Head of caudate nucleus (tissue), 42 donors: ENCODE results near the gene PIP4P1.
"Not testable (repeated sequence)": the region's sequence is repeated elsewhere in the genome, so short reads cannot be mapped to it uniquely, and the experiment has no call there.

Experiments
- DNase-seq, 42 donors: peaks; one replicate each; pipeline versions ENCODE4 v3.0.0 to v3.0.0-alpha.2; 2020 to 2021; ENCODE audit warnings: mixed read lengths in 7 of 42
- intact Hi-C: fragments of 100-400 bp; cut with DNase I; formaldehyde crosslinking; loops from one replicate; pipeline ENCODE4 v1.15.0; 2022

The PIP4P1 gene

DNA sequence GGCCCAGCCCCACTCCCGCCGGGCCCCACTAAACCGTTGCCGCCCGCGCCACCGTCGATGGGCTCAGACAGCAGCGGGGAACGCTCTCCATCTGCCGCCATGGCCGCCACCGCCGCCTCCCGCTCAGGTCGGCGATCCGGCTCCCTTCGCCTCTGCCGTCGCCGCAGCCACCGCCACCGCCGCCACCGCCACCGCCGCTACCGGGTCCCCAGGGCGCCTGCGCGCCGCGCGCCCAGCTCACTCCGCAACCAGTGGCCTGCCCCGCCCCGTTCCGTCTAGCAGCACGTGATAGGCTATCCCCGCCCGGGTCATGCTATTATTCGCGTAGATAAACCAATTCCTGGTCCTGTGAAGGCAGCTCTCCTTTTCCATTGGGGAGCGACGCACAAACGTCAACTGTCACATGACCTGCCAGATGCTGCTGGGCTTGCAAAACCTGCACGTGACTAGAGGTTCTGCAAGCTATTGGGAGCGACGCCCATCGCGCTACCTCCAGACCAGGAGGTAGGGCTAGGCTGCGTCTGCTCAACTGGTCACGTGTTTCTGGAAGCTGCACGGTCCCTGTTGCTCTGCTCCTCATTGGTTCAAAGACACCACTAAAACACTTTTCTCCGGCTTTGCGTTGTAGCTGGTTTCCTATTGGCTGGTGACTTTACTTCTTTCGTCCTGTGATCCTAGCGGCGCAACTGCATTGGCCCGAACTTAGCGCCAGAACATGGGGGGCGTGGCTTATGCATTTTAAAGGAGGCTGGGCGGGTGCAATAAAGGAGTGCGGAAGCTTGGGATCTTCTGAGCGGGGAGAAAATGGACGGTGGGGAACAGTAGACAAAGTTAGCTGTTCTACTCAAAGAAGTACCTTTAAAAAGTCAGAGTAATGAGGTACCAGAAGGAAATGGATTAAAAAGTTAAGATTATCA lies at the start of gene PIP4P1:
PIP4P1 (minus strand) TSS at position 210 of the 917 bp plus-strand sequence; CDS start at position 101, 109 bp downstream.
- intact Hi-C loops: loop anchor here (2.0 kb wide), 1 partner anchor 119 kb away; the partner anchor contains the start of gene PARP2

DNA sequence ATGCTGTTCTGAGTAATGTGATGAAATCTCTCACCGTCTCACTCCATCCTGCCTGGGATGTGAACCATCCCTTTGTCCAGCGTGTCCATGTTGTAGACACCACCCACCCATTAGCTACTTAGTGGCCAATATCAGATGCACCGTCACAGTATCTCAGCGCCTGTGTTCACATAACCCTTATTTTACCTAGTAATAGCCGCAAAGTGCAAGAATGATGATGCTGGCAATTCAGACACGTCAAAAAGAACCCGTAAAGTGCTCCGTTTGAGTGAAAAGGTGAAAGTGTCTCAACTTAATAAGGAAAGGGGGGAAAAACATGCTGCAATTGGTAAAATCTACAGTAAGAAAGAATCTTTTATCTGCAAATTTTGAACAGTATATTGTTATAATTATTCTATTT lies 47.1 kb upstream of the PIP4P1 start:
- no peak for DNase-seq

More for the DNA sequence above, at the start of gene PIP4P1:
- DNase-seq: peak; percentile 97 to 100 (median 99)

DNA sequence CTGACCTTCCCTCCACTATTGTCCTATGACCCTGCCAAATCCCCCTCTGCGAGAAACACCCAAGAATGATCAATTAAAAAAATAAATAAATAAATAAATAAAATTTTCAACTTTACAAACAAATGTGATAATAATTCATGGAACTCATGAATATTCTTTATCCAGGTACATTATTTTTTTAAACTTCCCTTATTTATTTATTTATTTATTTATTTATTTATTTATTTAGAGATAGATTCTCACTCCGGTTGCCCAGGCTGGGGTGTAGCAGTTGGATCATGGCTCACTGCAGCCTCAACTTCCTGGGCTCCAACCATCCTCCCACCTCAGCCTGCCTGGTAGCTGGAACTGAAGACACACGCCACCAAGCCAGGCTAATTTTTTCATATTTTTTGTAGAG lies 46.3 kb upstream of the PIP4P1 start:
- DNase-seq, intact Hi-C loops: not testable (repeated sequence)

More for the DNA sequence above, 47.1 kb upstream of the PIP4P1 start:
- intact Hi-C loops: no loop called here

DNA sequence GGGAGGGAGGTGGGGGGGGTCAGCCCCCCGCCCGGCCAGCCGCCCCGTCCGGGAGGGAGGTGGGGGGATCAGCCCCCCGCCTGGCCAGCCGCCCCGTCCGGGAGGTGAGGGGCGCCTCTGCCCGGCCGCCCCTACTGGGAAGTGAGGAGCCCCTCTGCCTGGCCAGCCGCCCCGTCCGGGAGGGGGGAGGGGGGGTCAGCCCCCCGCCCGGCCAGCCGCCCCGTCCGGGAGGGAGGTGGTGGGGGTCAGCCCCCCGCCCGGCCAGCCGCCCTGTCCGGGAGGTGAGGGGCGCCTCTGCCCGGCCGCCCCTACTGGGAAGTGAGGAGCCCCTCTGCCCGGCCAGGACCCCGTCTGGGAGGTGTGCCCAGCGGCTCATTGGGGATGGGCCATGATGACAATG lies 45.5 kb upstream of the PIP4P1 start:
- intact Hi-C loops, DNase-seq: not testable (repeated sequence)

DNA sequence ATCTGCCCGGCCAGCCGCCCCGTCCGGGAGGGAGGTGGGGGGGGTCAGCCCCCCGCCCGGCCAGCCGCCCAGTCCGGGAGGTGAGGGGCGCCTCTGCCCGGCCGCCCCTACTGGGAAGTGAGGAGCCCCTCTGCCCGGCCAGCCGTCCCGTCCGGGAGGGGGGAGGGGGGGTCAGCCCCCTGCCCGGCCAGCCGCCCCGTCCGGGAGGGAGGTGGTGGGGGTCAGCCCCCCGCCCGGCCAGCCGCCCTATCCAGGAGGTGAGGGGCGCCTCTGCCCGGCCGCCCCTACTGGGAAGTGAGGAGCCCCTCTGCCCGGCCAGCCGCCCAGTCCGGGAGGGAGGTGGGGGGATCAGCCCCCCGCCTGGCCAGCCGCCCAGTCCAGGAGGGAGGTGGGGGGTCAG lies 45.0 kb upstream of the PIP4P1 start:
- intact Hi-C loops, DNase-seq: not testable (repeated sequence)

DNA sequence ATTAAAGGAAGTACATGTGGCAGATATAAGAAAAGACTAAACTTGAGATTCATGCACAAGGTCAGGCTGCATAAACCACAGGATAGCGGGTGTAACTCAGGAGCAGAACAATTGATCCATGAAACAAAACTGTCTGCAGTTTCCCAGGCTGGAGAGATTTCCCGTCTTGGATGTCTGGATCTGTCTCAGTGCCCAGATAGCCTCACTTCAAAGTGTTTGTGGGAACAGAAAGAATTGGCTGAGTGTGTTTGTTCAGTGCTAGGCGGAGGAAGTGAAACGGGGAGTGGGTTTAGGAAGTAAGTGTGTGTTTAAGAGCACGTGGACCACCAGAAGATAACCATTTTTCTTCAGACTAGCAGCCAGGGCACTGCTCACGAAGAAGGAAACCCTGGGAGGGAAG lies 42.7 kb upstream of the PIP4P1 start:
- peak in 20 of 42 donors; percentile 2 to 42 (median 14) for DNase-seq
- intact Hi-C loops: no loop called here

DNA sequence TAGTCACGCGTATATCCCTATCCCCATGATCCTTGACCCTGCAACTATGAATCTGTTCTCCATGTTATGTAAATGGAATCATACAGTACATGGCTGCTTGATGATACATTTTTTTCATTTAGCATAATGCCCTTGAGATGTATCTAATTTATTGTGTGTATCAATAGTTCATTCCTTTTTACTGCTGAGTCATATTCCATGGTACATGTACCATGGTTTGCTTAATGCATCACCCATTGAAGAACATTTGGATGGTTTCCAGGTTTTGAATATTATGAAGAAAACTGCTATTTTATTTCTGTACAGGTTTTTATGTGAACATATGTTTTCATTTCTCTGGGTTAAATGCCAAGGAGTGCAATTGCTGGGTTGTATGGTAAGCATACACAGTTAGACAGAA lies 40.1 kb upstream of the PIP4P1 start:
- DNase-seq: no peak
- intact Hi-C loops: no loop called here

DNA sequence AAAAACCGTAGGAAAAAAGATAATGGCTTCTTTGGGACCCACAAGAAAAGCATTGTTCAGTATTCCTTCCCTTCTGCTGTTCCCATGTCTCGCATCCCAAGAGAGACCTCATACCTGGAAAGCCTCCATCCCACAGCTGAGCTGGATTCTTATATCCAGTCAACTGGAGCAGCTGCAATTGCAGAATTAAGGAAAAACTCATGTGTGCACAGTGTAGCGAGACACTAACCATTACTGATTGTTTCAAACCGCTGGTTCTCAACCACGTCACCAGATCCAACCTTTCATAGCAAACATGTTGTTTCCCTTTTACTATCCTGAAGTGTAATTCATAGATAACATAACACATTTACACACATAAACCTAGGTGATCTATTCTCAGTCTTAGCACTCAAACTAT lies 38.6 kb upstream of the PIP4P1 start:
- DNase-seq: no peak
- intact Hi-C loops: no loop called here

DNA sequence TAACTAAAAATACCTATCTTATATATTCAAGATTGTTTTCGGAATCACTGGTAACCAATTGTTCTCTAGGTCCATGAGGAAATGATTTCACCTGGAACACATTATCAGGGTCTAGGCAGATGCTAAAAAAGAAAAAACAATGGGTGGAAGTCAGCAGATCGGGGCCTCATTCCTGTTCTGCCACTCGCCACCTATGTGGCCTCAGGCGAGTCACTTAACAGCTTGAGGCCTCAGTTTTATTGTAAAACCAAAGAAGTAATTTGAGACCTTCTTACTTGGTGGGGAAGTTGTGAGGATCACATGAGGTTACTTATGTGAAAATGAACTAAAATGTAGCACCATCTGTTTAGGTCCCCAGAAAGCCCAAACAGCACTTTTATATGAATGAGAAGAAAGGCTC lies 37.9 kb upstream of the PIP4P1 start:
- no peak for DNase-seq
- intact Hi-C loops: no loop called here

DNA sequence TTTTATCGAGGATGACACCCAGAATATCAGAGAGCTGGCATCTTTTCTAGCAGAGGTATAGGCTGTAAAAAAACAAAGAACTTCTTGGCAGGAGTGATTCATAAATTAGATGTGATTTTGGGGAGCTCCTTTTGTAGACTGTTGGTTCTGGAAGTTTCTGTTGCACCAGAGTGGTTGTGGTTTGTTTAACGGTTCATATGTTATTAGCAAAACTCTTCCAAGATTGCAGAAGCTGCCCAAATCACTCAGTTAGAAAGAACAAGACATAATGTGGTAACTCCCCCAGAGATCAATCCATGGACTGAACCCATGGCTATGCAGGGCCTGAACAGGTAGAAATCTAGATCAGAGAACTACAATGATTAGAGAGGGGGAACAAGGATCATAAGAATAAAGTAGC lies 37.4 kb upstream of the PIP4P1 start:
- intact Hi-C loops: no loop called here
- no peak for DNase-seq

DNA sequence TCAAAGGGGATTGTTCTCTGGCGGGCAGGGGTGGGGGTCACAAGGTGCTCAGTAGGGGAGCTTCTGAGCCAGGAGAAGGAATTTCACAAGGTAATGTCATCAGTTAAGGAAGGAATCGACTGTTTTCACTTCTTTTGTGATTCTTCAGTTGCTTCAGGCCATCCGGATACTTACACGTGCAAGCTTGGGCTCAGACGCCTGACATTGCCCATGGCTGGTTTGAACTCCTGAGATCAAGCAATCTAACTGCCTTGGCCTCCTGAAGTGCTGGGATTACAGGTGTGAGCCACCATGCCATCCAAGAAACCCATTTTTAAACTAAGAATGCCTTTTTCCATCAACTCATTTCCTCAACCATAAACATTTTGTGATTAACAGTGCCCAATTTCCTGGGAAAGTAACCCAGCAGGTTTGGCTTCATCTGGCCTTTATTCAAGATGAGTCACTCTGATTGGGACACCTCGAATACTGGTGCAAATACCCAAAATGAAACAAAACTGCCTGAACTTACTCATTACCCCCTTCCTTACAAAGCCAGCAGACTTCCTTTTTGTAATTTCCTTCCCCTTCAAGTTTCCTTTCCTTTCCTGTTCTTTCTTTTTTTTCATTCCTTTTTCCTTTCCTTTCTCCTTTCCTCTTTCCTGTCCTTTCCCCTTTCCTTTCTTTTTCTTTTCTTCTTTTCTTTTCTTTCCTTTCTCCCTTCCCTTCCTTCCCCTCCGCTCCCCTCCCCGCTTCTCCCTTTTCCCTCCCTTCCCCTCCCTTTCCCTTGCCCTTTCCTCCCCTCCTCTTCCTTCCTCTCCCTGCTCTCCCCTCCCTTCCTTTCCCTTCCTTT lies 33.9 kb upstream of the PIP4P1 start:
- intact Hi-C loops: no loop called here
- DNase-seq: no peak

DNA sequence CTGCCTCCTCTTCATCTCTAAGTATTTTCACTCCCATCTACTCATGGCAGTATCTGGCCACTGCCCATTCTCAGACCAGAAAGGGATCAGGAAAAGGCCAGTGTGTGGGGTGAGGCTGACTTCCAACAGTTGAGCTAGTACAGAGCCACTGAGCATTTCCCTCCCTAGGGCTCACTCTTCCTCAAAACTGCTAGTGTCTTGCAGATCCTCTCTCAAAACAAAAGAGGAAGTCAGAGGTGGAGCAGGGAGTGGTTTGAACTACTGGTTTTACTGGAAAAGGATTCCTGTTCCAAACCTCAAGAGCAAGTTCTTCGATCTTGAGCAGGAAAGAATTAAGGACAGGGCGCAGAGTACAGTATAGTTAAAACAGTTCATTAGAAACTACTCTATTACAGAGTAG lies 32.4 kb upstream of the PIP4P1 start:
- DNase-seq: peak in 18 of 42 donors; percentile 4 to 46 (median 17)
- intact Hi-C loops: no loop called here

DNA sequence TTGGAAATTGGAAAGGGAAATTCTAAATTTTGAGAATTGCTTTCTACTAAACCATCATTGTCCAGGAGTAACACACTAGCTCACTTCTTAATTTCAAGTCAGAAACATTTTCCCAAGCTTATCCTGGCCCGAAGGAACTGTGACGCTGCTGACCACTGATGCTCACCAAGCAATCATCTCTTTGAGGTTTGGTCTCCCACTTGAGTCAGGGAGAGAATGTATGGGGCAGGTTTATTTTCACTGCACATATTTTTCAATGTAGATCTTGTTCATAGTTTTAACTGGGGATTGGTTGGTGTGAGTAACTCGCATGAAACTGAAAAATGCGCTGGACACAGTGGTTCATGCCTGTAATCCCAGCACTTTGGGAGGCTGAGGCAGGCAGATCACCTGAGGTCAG lies 31.3 kb upstream of the PIP4P1 start:
- no peak for DNase-seq
- intact Hi-C loops: no loop called here

DNA sequence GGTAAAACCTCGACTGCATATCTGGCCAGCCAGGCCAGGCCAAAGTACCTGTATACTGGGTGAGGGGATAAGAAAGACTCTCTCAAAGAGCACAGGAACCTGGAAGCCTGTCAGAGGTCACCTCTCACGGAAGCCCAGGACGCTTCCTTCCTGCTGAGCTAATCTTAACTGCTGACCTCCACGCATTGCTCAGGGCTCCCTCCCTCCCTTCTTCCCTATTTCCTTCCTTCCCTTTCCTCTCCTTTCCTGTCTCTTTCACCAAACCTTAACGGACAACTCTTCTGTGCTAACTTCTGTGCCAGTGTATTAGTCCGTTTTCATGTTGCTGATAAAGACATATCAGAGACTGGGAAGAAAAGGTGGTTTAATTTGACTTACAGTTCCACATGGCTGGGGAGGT lies 29.3 kb upstream of the PIP4P1 start:
- intact Hi-C loops: no loop called here

DNA sequence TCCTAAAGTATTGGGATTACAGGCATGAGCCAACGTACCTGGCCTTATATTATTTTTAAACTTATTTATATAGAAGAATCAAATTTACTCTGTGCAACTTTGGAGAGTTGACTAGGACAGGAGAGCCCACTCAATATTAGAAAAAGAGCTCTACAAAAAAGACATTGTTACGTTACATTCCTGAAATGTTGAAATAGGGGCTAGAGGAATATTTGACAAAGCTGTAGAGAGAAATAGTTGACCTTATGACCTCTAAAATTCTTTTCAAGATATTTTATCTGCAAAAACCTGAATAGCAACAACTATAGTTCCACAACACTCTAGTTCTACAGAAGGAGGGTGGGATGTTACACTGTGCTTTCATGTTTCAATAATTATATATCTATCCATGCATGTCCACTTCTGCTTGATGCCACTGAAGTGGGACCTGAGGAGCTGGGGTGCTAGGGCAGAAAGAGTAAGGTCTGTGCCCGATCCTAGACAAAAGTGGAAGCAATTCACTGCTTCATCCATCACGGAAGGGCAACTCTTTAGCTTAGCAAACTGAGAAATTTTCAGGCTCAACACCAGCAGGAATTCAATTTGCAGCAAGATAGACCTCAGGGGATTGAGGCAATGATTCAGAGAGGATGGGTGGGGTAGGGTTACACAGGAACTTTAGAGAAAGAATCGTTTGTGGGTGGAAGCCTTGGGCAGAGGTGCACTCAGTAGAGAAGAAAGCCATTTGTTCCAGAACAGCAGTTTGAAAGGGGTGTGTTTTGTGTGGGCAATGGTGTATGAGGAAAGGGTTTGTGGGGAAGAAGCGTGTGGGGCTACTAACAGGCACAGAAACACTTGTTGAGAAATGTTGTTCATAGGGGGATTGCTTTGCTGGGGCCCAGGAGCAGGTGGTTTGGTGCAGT lies 28.1 kb upstream of the PIP4P1 start:
- no peak for DNase-seq
- intact Hi-C loops: no loop called here

More for the DNA sequence above, 29.3 kb upstream of the PIP4P1 start:
- DNase-seq: no peak

DNA sequence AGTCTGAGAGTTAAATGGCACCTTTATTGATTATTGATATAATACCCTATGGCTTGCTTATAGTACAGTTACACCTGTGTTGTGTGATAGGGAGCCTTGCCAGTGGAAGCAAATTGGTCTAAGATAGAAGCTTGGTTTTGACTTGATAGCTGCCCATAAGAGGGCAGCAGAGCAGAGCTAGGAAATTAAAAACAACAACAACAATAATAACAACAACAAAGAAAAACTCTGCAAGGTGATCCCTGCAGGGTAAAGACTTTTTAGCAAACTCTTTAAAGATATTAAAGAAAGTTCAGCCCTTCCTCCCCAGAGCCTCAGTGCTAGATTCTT lies 26.1 kb upstream of the PIP4P1 start:
- intact Hi-C loops: no loop called here
- no peak for DNase-seq

DNA sequence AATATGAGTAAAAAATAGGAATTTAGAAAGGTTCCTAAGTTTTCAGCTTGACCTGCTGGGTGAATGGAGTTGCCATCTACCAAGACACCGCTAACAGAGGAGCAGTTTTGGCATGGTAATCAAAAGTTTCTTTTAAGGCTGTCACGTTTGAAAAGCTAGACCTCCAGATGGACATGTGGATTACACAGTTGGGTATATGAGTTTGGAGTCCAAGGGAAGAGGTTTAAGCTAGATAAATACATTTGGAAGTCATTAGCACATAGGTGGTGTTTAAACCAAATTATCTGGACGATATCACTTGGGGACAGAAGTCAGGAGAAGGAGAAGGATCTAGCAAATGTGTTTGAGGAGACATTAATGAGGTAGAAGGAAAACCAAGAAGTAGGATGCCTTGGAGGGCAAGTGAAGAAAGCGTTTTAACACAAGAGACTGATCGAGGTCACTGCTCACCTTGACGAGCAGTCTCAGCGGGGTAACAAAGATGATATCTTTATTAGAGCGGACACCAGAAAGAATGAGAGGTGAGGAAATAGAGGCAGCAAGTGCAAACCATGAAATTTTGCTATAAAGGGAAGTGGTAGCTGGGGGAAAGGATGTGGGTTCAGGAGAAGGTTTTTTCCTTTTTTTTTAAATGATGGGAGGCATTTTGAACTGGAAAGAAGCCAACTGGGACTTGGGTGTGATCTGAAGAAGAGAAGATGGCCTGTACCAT lies 25.6 kb upstream of the PIP4P1 start:
- no peak for DNase-seq
- intact Hi-C loops: no loop called here

DNA sequence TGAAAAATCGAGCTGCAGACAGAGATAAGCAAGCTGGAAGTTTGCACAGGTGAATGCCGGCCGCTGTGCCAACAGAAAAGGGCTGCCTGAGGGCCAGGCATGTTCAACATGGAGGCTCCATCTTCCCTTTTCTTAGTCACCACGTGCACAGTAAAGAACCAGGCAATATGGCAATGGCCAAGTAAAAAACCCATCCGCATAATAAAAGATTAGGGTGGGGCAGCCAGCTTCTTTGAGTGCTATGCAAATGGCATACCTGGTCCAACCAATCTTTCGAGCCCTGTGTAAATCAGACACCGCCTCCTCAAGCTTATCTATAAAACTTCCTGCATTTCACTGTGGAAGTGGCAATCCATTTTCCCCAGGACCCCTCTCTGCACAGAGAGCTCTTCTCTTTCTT lies 24.7 kb upstream of the PIP4P1 start:
- DNase-seq: no peak
- intact Hi-C loops: no loop called here

DNA sequence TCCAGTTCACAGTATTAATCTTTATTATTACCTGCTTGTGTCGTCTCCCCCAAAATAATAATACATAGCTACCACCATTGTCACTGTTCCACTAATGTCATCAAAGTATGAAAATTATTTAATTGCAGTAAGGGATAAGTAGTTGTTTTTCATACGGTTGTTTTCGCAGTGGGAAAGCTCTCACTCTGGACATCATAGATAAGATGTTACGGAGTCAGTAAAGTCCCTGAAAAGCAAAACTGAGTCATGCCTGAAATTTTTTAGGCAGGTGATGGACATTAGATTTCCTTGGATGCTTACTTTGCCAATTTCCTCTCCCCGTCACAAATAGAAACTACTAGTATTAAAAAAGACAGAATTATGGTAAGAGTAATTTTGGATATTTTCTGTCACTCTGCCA lies 21.1 kb upstream of the PIP4P1 start:
- DNase-seq: no peak
- intact Hi-C loops: no loop called here
